ENCODE measurements around the gene LRRC1.
"Not testable (repeated sequence)": the region's sequence is repeated elsewhere in the genome, so short reads cannot be mapped to it uniquely, and the experiment has no call there.

Gene LRRC1

GRCh38 chr6:53794720-53795339 is at the start of gene LRRC1:
TSS of gene LRRC1 (plus strand) at chr6:53795005. CDS start at chr6:53795257, 252 bp downstream.
- peak; percentile 57 to 77 (median 73) for DNase-seq (ENCODE audit: low read depth in 3 of 3, low spot score in 1 of 3)

- DNase-seq (ENCODE audit: low read depth in 3 of 3, low spot score in 1 of 3), result no peak
Measured at GRCh38 chr6:53746442-53747103, 48.2 kb upstream of the LRRC1 start.

- DNase-seq (ENCODE audit: low read depth in 3 of 3, low spot score in 1 of 3), result no peak
Measured at GRCh38 chr6:53750052-53750650, 44.7 kb upstream of the LRRC1 start.

DNA sequence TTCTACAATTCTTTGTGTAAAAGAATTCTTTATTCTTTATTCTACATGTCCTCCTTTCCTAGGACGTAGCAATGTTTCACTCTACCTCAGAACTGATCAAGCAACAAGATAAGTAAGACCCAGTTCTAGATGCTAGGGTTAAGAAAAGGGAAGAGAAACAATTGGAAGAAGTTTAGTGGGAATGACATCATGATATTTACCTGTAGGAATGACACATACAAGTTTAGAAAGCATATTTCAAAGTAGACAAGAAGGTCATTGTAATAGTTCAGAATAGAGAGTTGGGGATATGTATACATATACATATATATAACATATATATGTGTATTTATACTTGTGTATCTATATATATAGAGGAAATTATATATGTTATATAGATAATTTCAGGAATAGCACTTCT is 43.4 kb upstream of the LRRC1 start:
- DNase-seq (ENCODE audit: low read depth in 3 of 3, low spot score in 1 of 3), result no peak

- DNase-seq (ENCODE audit: low read depth in 3 of 3, low spot score in 1 of 3), result no peak
Measured at GRCh38 chr6:53752440-53752839, 42.4 kb upstream of the LRRC1 start.

- no peak for DNase-seq (ENCODE audit: low read depth in 3 of 3, low spot score in 1 of 3)
Measured at GRCh38 chr6:53752856-53753255, 41.9 kb upstream of the LRRC1 start.

GRCh38 chr6:53754330-53754729 is 40.5 kb upstream of the LRRC1 start:
- no peak for DNase-seq (ENCODE audit: low read depth in 3 of 3, low spot score in 1 of 3)

DNA sequence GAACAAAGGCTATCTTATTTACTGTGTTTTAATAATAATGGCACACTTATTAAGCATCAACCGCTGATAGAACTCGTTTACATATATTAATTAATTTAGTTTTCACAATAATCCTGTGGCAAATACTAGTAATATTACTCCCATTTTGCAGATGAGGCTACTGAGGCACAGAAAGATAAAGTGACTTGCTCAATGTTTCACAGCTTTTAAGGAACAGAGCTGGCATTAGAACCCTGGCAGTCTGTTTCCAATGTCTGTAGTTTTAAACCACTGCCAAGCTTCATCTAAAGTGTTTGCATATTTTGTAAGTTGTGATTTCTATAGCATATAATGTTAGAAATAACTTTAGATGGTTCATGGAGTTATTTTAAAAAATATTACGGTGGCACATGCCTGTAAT is 38.4 kb upstream of the LRRC1 start:
- DNase-seq (ENCODE audit: low read depth in 3 of 3, low spot score in 1 of 3), result no peak

DNA sequence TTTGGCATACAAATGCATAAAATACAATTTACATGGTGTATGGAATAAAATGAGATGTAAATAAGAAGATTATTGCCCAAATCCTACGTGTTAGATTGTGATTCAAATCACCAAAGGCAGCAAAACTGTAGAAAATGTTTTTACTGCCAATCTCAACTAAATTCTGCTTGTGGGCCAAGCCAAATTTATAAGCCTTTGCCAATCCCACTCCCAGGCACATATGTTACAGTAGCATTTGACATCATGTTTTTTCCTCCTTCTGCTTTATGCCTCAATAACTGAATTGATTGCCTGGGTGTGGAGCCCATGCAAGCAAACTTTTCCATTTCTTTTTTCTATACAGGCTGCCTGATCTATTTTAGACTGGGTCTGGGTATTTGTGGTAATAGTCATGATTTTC is 36.3 kb upstream of the LRRC1 start:
- DNase-seq (ENCODE audit: low read depth in 3 of 3, low spot score in 1 of 3), result no peak

- no peak for DNase-seq (ENCODE audit: low read depth in 3 of 3, low spot score in 1 of 3)
Measured at GRCh38 chr6:53761036-53761435, 33.8 kb upstream of the LRRC1 start.

DNA sequence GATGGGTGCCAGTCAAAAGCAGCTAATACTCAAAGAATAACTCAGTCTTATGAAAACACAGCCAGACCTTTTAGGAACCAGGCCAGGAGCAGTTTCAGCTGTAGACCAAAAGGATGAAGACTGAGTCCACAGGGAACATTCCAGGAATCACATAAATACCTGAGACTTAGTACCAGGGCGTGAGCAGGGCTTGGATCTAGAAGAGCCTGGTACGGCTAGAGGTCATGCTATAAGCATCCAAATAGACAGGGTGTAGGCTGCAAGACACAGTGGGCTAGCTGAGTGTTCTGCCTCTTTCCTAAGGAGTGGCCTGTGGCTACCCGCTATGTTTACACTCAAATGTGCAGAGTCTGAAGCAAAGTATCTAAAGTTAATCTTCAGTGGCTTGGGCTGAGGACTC is 29.5 kb upstream of the LRRC1 start:
- DNase-seq (ENCODE audit: low read depth in 3 of 3, low spot score in 1 of 3), result no peak

GRCh38 chr6:53766930-53767329 is 27.9 kb upstream of the LRRC1 start:
- no peak for DNase-seq (ENCODE audit: low read depth in 3 of 3, low spot score in 1 of 3)

GRCh38 chr6:53767941-53768340 is 26.9 kb upstream of the LRRC1 start:
- DNase-seq (ENCODE audit: low read depth in 3 of 3, low spot score in 1 of 3), result no peak

GRCh38 chr6:53768636-53769035 is 26.2 kb upstream of the LRRC1 start:
- no peak for DNase-seq (ENCODE audit: low read depth in 3 of 3, low spot score in 1 of 3)

GRCh38 chr6:53770780-53771249 is 24.0 kb upstream of the LRRC1 start:
- no peak for DNase-seq (ENCODE audit: low read depth in 3 of 3, low spot score in 1 of 3)

DNA sequence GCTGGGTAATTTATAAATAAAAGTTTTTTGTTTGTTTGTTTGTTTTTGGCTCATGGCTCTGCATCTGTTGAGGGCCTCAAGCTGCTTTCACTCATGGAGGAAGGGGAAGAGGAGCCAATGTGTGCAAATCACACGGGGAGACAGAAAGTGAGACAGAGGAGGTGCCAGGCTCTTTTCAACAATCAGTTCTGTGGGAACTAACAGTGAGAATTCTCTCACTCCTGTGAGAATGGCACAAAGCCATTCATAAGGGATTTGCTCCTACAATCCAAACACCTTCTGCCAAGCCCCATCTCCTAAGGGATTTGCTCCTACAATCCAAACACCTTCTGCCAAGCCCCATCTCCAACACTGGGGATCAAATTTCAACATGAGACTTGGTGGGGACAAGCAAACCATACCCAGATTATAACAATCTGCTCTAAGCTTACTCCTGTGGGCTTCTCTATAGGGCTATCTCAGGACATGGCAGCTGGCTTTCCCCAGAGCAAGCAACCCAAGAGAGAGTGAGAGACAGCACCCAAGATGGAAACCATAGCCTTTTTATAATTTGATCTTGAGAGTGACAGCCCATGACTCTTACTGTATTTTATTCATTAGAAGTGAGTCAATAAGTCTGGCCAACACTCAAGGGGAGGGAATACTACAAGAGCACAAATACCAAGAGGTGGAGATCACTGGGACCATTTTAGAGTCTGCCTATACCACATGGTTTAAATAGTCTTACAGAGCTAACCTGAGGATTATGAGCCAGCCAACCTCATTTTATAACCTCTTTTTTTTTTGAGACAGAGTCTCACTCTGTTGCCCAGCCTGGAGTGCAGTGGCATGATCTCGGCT is 22.8 kb upstream of the LRRC1 start:
- no peak for DNase-seq (ENCODE audit: low read depth in 3 of 3, low spot score in 1 of 3)

DNA sequence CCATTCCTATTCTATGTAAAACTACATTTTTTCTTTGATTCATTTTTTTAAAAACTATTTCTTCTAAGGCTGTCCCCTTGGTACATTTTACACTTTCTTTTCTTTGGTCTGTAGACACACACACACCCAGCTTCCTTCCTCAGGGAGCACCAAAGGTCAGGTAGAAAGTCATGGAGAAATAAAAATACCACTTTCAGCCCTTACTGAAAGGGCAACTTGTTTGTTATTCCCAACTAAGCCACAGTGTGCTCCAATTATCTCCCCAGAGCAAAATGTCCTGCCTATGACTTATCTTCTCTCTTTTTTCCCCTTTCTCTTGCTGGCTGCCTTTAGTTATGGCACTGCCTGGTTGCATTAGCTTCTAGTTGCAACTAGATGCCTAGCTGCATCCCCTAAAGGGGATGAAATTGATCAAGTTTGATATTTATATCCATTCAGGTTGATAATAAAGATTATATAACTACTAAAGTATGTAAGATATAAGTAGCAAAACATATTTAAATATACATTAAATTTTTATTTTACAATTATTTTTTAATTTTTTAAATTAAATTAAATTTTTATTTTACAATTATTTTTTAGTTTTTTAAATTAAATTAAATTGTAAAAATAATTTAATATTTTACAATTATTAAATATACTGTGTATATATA is 21.6 kb upstream of the LRRC1 start:
- no peak for DNase-seq (ENCODE audit: low read depth in 3 of 3, low spot score in 1 of 3)

DNA sequence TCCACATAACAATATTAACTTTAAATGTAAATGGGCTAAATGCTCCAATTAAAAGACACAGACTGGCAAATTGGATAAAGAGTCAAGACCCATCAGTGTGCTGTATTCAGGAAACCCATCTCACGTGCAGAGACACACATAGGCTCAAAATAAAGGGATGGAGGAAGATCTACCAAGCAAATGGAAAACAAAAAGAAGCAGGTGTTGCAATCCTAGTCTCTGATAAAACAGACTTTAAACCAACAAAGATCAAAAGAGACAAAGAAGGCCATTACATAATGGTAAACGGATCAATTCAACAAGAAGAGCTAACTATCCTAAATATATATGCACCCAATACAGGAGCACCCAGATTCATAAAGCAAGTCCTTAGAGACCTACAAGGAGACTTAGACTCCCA is 18.7 kb upstream of the LRRC1 start:
- DNase-seq (ENCODE audit: low read depth in 3 of 3, low spot score in 1 of 3), result not testable (repeated sequence)

- DNase-seq (ENCODE audit: low read depth in 3 of 3, low spot score in 1 of 3), result not testable (repeated sequence)
Measured at GRCh38 chr6:53784991-53785390, 9.8 kb upstream of the LRRC1 start.

- no peak for DNase-seq (ENCODE audit: low read depth in 3 of 3, low spot score in 1 of 3)
Measured at GRCh38 chr6:53786832-53787231, 8.0 kb upstream of the LRRC1 start.

GRCh38 chr6:53790886-53791285 is 3.9 kb upstream of the LRRC1 start:
- no peak for DNase-seq (ENCODE audit: low read depth in 3 of 3, low spot score in 1 of 3)
